ENCODE data around the gene SPOP. TPM values are rescaled to one million over a fixed set of nuclear protein-coding genes. Genes with fewer than 3 reads are reported as not detected.
"Not testable (repeated sequence)": the region's sequence is repeated elsewhere in the genome, so short reads cannot be mapped to it uniquely, and the experiment has no call there.

Gene SPOP
- total RNA-seq = 77.8 TPM
- long read RNA-seq, transcript SPOP-201 (11 exons, 2,965 nt) = minor isoform, 11 of 178 reads
- long read RNA-seq, transcript SPOP-221 (1 exons, 2,135 nt) = minor isoform, 28 of 178 reads
- long read RNA-seq, transcript SPOP-206 (10 exons, 1,865 nt) = major isoform, 57 of 178 reads
- long read RNA-seq, transcript SPOP-202 (11 exons, 2,985 nt) = minor isoform, 5 of 178 reads
- long read RNA-seq, partial matches to known transcripts = 0 of 178 reads
- long read RNA-seq, other reads (novel, unspliced or antisense) = 77 of 178 reads

- intact Hi-C loops (cut with micrococcal nuclease) = no loop called here
- DNase-seq = peak; percentile 100
Observed at GRCh38 chr17:49677933-49678847, at the start of gene SPOP. SPOP (minus strand) TSS chr17:49678097; CDS start chr17:49622810, 55,287 bp downstream.

GRCh38 chr17:49727380-49727779 is 49.5 kb upstream of the SPOP start:
- ATAC-seq (no peak), DNase-seq (no peak)
- intact Hi-C loops (cut with micrococcal nuclease) = no loop called here

More at GRCh38 chr17:49677933-49678847, at the start of gene SPOP:
- peak; percentile 97 for ATAC-seq

GRCh38 chr17:49725452-49726130 is 47.7 kb upstream of the SPOP start:
- no peak for DNase-seq
- intact Hi-C loops (cut with micrococcal nuclease) = no loop called here

GRCh38 chr17:49724552-49724951 is 46.7 kb upstream of the SPOP start:
- ATAC-seq; intact Hi-C loops (cut with micrococcal nuclease); DNase-seq: not testable (repeated sequence)

More at GRCh38 chr17:49725452-49726130, 47.7 kb upstream of the SPOP start:
- ATAC-seq = no peak

- intact Hi-C loops (cut with micrococcal nuclease) = no loop called here
- ATAC-seq = peak; percentile 92
- DNase-seq = peak; percentile 80
Observed at GRCh38 chr17:49723423-49723822, 45.5 kb upstream of the SPOP start.

GRCh38 chr17:49722066-49722465 is 44.2 kb upstream of the SPOP start:
- ATAC-seq (no peak), DNase-seq (no peak)
- intact Hi-C loops (cut with micrococcal nuclease) = no loop called here

- intact Hi-C loops (cut with micrococcal nuclease) = no loop called here
- ATAC-seq = peak; percentile 56
- DNase-seq = peak; percentile 49
Observed at GRCh38 chr17:49717371-49717861, 39.5 kb upstream of the SPOP start.

- intact Hi-C loops (cut with micrococcal nuclease) = no loop called here
- no peak for DNase-seq
- ATAC-seq = no peak
Observed at GRCh38 chr17:49716668-49717364, 38.9 kb upstream of the SPOP start.

- ATAC-seq = peak; percentile 14
- intact Hi-C loops (cut with micrococcal nuclease) = no loop called here
Observed at GRCh38 chr17:49715717-49716279, 37.9 kb upstream of the SPOP start.

GRCh38 chr17:49715216-49715615 is 37.3 kb upstream of the SPOP start:
- DNase-seq (no peak), ATAC-seq (no peak)
- intact Hi-C loops (cut with micrococcal nuclease) = no loop called here

More at GRCh38 chr17:49715717-49716279, 37.9 kb upstream of the SPOP start:
- no peak for DNase-seq

GRCh38 chr17:49708515-49709183 is 30.8 kb upstream of the SPOP start:
- intact Hi-C loops (cut with micrococcal nuclease) = loop anchor here (5.0 to 10.0 kb wide), 2 partner anchors 74 to 136 kb away; partner anchors contain the start of gene TAC4
- ATAC-seq (no peak), DNase-seq (no peak)

- DNase-seq (peak; percentile 100), ATAC-seq (peak; percentile 99)
- intact Hi-C loops (cut with micrococcal nuclease) = loop anchor here (5.0 to 10.0 kb wide), 2 partner anchors 74 to 137 kb away; partner anchors contain the start of gene TAC4
Observed at GRCh38 chr17:49707608-49708514, 30.0 kb upstream of the SPOP start, which contains the start of gene SLC35B1. SLC35B1 (minus strand) TSS chr17:49707964; CDS start chr17:49707833, 131 bp downstream.

- ATAC-seq (no peak), DNase-seq (no peak)
- intact Hi-C loops (cut with micrococcal nuclease) = loop anchor here (5.0 to 10.0 kb wide), 2 partner anchors 75 to 138 kb away; partner anchors contain the start of gene TAC4
Observed at GRCh38 chr17:49707246-49707607, 29.3 kb upstream of the SPOP start.

- intact Hi-C loops (cut with micrococcal nuclease) = loop anchor here (5.0 to 10.0 kb wide), 2 partner anchors 77 to 140 kb away; partner anchors contain the start of gene TAC4
- DNase-seq (no peak), ATAC-seq (no peak)
Observed at GRCh38 chr17:49705254-49705653, 27.4 kb upstream of the SPOP start.

GRCh38 chr17:49703557-49704277 is 25.8 kb upstream of the SPOP start:
- ATAC-seq = peak; percentile 7

GRCh38 chr17:49700960-49701359 is 23.1 kb upstream of the SPOP start:
- no peak for DNase-seq
- no peak for ATAC-seq
- intact Hi-C loops (cut with micrococcal nuclease) = loop anchor here (10.0 kb wide), 1 partner anchor 144 kb away; the partner anchor contains the start of gene TAC4

More at GRCh38 chr17:49703557-49704277, 25.8 kb upstream of the SPOP start:
- DNase-seq = no peak
- intact Hi-C loops (cut with micrococcal nuclease) = loop anchor here (10.0 kb wide), 1 partner anchor 141 kb away; the partner anchor contains the start of gene TAC4
